Activated naive CD4-positive, alpha-beta T cell treated with anti-CD3 and anti-CD28 coated beads for 36 hours (primary cell): Measurements from ENCODE around the gene INPP5J. TPM values are rescaled to one million over a fixed set of nuclear protein-coding genes. Genes with fewer than 3 reads are reported as not detected.
"Not testable (repeated sequence)": the region's sequence is repeated elsewhere in the genome, so short reads cannot be mapped to it uniquely, and the experiment has no call there.

Experiments
- CTCF ChIA-PET: fragments of 350-600 bp; sonication (Branson Sonifier 250); formaldehyde crosslinking; loops from one replicate; lab custom pipeline; 2021; ENCODE audit warnings: antibody characterized with exemption; lab: Charles Lee
- DNase-seq: peaks from one replicate; pipeline ENCODE4 v3.0.0-alpha.2; 2020
- H3K27ac Mint-ChIP-seq: one replicate; pipeline ENCODE4 v1.8.0; 2021; ENCODE audit warnings: mild to moderate bottlenecking, mixed read lengths
- H3K27me3 Mint-ChIP-seq: one replicate; pipeline ENCODE4 v1.8.0; 2021; ENCODE audit warnings: low read depth, mixed read lengths
- H3K36me3 Mint-ChIP-seq: one replicate; pipeline ENCODE4 v1.8.0; 2021; ENCODE audit warnings: low read depth, mixed read lengths
- H3K4me1 Mint-ChIP-seq: one replicate; pipeline ENCODE4 v1.8.0; 2021; ENCODE audit warnings: low read depth, mixed read lengths
- H3K4me3 Mint-ChIP-seq: one replicate; pipeline ENCODE4 v1.8.0; 2021; ENCODE audit warnings: mild to moderate bottlenecking, moderate library complexity, mixed read lengths
- H3K9me3 Mint-ChIP-seq: one replicate; pipeline ENCODE4 v1.8.0; 2021; ENCODE audit warnings: mixed read lengths
- intact Hi-C: fragments of 100-400 bp; cut with micrococcal nuclease; formaldehyde crosslinking; loops from one replicate; pipeline ENCODE4 v1.15.1; 2023
- total RNA-seq, 2 experiments: library from RNA; stranded (reverse); gene quantifications; one replicate each; pipeline ENCODE4 v1.2.3, GENCODE V29; 2021

INPP5J gene, protein sequence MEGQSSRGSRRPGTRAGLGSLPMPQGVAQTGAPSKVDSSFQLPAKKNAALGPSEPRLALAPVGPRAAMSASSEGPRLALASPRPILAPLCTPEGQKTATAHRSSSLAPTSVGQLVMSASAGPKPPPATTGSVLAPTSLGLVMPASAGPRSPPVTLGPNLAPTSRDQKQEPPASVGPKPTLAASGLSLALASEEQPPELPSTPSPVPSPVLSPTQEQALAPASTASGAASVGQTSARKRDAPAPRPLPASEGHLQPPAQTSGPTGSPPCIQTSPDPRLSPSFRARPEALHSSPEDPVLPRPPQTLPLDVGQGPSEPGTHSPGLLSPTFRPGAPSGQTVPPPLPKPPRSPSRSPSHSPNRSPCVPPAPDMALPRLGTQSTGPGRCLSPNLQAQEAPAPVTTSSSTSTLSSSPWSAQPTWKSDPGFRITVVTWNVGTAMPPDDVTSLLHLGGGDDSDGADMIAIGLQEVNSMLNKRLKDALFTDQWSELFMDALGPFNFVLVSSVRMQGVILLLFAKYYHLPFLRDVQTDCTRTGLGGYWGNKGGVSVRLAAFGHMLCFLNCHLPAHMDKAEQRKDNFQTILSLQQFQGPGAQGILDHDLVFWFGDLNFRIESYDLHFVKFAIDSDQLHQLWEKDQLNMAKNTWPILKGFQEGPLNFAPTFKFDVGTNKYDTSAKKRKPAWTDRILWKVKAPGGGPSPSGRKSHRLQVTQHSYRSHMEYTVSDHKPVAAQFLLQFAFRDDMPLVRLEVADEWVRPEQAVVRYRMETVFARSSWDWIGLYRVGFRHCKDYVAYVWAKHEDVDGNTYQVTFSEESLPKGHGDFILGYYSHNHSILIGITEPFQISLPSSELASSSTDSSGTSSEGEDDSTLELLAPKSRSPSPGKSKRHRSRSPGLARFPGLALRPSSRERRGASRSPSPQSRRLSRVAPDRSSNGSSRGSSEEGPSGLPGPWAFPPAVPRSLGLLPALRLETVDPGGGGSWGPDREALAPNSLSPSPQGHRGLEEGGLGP
- under 1 TPM; 0.12 to 0.17 TPM for total RNA-seq

DNA sequence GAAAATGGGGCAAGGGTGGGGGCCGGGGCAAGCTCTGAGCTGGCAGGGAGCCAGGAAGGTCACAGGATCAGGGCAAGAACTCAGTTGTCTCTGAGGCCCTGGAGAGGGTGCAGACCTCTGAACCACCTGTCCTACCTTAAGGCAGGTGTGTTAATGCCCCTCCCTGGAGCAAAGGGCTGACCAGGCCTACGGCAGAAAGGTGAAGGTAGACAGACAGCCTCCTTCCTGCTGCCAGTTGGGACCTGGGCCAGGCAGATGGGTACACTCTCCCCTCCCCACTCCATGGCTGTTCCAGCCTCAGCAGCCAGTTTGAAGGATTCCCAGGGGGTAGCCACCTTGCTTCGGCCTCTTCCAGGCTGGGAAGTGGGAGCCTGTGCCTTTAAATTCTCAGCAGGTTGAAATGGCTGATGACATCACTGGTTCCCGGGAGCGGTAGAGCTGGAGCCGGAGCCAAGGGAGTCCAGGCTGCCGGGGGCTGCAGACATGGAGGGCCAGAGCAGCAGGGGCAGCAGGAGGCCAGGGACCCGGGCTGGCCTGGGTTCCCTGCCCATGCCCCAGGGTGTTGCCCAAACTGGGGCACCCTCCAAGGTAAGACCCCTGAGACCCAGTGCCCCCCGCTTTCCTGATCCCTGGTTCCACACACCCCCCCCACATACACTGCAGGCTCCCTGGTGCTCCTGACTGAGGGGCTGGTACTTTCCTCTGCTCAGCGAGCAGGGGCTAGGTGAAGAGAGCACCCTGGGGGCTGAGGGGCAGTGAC, at the start of gene INPP5J:
TSS of gene INPP5J (plus strand) at position 435 of the 760 bp plus-strand sequence. CDS start at position 484, 49 bp downstream.
- Mint-ChIP-seq H3K27me3 (no peaks in the 10 kb centered on the region), H3K27ac (no peak within 1 kb of the TSS), H3K4me3 (no peak within 1 kb of the TSS), H3K4me1 (no peaks in the 10 kb centered on the region), H3K9me3 (no peaks in the 10 kb centered on the region), H3K36me3 (no peaks in the 10 kb centered on the region)
- CTCF ChIA-PET: no interaction called here
- DNase-seq: no peak
- intact Hi-C loops: no loop called here

- DNase-seq, H3K4me1 Mint-ChIP-seq, intact Hi-C loops, H3K36me3 Mint-ChIP-seq, H3K4me3 Mint-ChIP-seq, H3K27me3 Mint-ChIP-seq, H3K27ac Mint-ChIP-seq, H3K9me3 Mint-ChIP-seq: not testable (repeated sequence)
- CTCF ChIA-PET: interaction anchor here (1.1 kb wide), 1 partner anchor 11 kb away, joined by 3 read pairs; no protein-coding TSS in a partner anchor
Measured at GRCh38 chr22:31073125-31073524, 49.6 kb upstream of the INPP5J start.

- CTCF ChIA-PET: interaction anchor here (1.1 kb wide), 1 partner anchor 11 kb away, joined by 3 read pairs; no protein-coding TSS in a partner anchor
- intact Hi-C loops, H3K4me3 Mint-ChIP-seq: not testable (repeated sequence)
Measured at GRCh38 chr22:31073545-31074145, 49.1 kb upstream of the INPP5J start.

DNA sequence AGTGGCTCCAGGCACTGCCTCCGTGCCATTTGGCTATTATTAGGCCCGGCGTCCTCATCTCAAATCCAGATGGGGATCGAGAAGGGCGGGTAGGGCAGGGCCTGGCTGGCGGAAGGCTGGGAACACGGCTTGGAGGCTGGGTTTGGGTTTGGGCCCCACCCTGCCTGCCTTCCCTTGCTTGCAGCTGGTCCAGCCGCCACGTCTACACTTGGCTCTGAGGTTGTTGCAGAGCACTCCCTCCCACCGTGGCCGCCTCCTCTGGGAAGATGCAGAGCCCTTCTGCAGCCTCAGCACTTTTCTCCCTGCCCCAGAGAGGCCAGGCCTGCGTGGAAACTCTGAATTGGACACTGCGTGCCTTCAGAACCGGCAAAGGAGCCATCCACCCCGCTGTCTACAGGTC, 46.8 kb upstream of the INPP5J start:
- Mint-ChIP-seq H3K36me3 (no peaks in the 10 kb centered on the region), H3K4me1 (peaks cover 4% of the 10 kb centered on the region), H3K9me3 (no peaks in the 10 kb centered on the region), H3K4me3 (no peak overlapping the region), H3K27me3 (no peaks in the 10 kb centered on the region), H3K27ac (no peak overlapping the region)
- intact Hi-C loops: no loop called here
- CTCF ChIA-PET: no interaction called here
- no peak for DNase-seq

More at GRCh38 chr22:31073545-31074145, 49.1 kb upstream of the INPP5J start:
- DNase-seq, H3K27ac Mint-ChIP-seq, H3K36me3 Mint-ChIP-seq, H3K27me3 Mint-ChIP-seq, H3K4me1 Mint-ChIP-seq, H3K9me3 Mint-ChIP-seq: not testable (repeated sequence)

DNA sequence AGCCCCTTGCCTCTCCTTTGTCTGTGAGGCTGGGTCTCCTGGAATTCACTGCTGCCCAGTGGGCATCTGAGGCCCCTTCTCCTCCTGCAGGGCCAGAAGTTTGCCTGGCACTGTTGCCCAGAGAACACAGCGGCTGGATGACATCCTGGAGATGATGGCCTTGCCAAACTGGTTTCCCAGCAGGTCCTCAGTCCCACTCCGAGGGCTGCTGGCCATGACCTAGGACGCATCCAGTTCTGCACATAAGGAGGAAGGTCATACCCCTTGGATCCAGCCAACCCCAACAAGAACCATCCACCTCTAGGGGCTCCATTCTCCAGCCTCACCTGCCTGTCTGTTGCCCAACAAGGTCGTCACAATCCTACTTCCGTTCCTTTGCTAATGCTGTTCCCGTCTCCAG, 45.1 kb upstream of the INPP5J start:
- Mint-ChIP-seq H3K4me3 (no peak overlapping the region), H3K36me3 (no peaks in the 10 kb centered on the region), H3K4me1 (peaks cover 18% of the 10 kb centered on the region), H3K27ac (no peak overlapping the region), H3K27me3 (no peaks in the 10 kb centered on the region), H3K9me3 (no peaks in the 10 kb centered on the region)
- intact Hi-C loops: no loop called here
- CTCF ChIA-PET: no interaction called here
- DNase-seq: no peak

- H3K9me3 Mint-ChIP-seq, intact Hi-C loops, CTCF ChIA-PET, H3K36me3 Mint-ChIP-seq, H3K27me3 Mint-ChIP-seq, DNase-seq, H3K4me3 Mint-ChIP-seq, H3K27ac Mint-ChIP-seq: not testable (repeated sequence)
- H3K4me1 Mint-ChIP-seq: peaks cover 25% of the 10 kb centered on the region
Measured at GRCh38 chr22:31078389-31078788, 44.4 kb upstream of the INPP5J start.

- Mint-ChIP-seq H3K27ac (no peak overlapping the region), H3K36me3 (peaks cover under 1% of the 10 kb centered on the region), H3K4me3 (no peak overlapping the region), H3K27me3 (no peaks in the 10 kb centered on the region), H3K9me3 (no peaks in the 10 kb centered on the region), H3K4me1 (peaks cover 31% of the 10 kb centered on the region)
- CTCF ChIA-PET: interaction anchor here (0.5 to 0.6 kb wide), 3 partner anchors 96 to 461 kb away, joined by 3 read pairs; partner anchors contain the start of gene PATZ1
- no peak for DNase-seq
- intact Hi-C loops: no loop called here
Measured at GRCh38 chr22:31079095-31079642, 43.6 kb upstream of the INPP5J start.

GRCh38 chr22:31080164-31080847, 42.5 kb upstream of the INPP5J start:
- Mint-ChIP-seq H3K36me3 (peaks cover 3% of the 10 kb centered on the region), H3K27ac (no peak overlapping the region), H3K4me1 (peaks cover 32% of the 10 kb centered on the region), H3K27me3 (no peaks in the 10 kb centered on the region), H3K4me3 (peak overlapping the region; percentile 79), H3K9me3 (no peaks in the 10 kb centered on the region)
- CTCF ChIA-PET: interaction anchor here (1.0 kb wide), 1 partner anchor 134 kb away, joined by 4 read pairs; no protein-coding TSS in a partner anchor
- intact Hi-C loops: loop anchor here (5.0 kb wide), 3 partner anchors 212 to 552 kb away; partner anchors contain the start of gene PIK3IP1
- no peak for DNase-seq

- Mint-ChIP-seq H3K4me1 (peaks cover 32% of the 10 kb centered on the region), H3K27me3 (no peaks in the 10 kb centered on the region), H3K9me3 (no peaks in the 10 kb centered on the region), H3K36me3 (peaks cover 3% of the 10 kb centered on the region), H3K27ac (peak within 1 kb of the TSS; percentile 18), H3K4me3 (peak within 1 kb of the TSS; percentile 79)
- DNase-seq: peak; percentile 91
- CTCF ChIA-PET: interaction anchor here (0.5 to 2.5 kb wide), 4 partner anchors 44 to 135 kb away, joined by 3 to 13 read pairs (median 4); partner anchors contain the start of genes MORC2 and TUG1
- intact Hi-C loops: loop anchor here (5.0 kb wide), 3 partner anchors 211 to 551 kb away; partner anchors contain the start of gene PIK3IP1
Measured at GRCh38 chr22:31080848-31081649, 41.7 kb upstream of the INPP5J start, which contains the start of gene SMTN. Gene SMTN, plus strand, starts transcription at chr22:31081318. Its CDS starts 1,941 bp downstream, at chr22:31083259.
